GM12875 (cell line): ENCODE results near the gene OMD.

Experiments used
- H3K4me3 ChIP-seq: one replicate; pipeline ENCODE4 v1.5.1; 2011; ENCODE audit warnings: low read depth, low read length, control low read depth
- CTCF ChIP-seq: IDR thresholded peaks from 2 replicates; pipeline ENCODE4 v1.5.1; 2011; ENCODE audit warnings: low read depth, mild to moderate bottlenecking, control low read depth, inconsistent platforms, low read length, moderate library complexity, borderline replicate concordance; ENCODE audit not compliant: insufficient read depth

OMD gene

GRCh38 chr9:92392690-92393089 is 31.6 kb downstream of the OMD start:
- H3K4me3 ChIP-seq = no peak overlapping the region
- TF ChIP-seq CTCF = no peak

GRCh38 chr9:92385953-92386352 is 38.3 kb downstream of the OMD start:
- H3K4me3 ChIP-seq = no peak overlapping the region
- TF ChIP-seq CTCF = no peak

GRCh38 chr9:92385477-92385876 is 38.8 kb downstream of the OMD start:
- TF ChIP-seq CTCF = no peak
- H3K4me3 ChIP-seq = no peak overlapping the region

- H3K4me3 ChIP-seq = no peak overlapping the region
- no peak for TF ChIP-seq CTCF
These were observed 39.3 kb downstream of the OMD start for GRCh38 chr9:92385001-92385400.

GRCh38 chr9:92384375-92384774 is 39.9 kb downstream of the OMD start:
- H3K4me3 ChIP-seq = no peak overlapping the region
- no peak for TF ChIP-seq CTCF

- TF ChIP-seq CTCF = no peak
These were observed 42.5 kb downstream of the OMD start for GRCh38 chr9:92381775-92382174.

GRCh38 chr9:92380603-92381002 is 43.7 kb downstream of the OMD start:
- H3K4me3 ChIP-seq = no peak overlapping the region
- no peak for TF ChIP-seq CTCF

More at GRCh38 chr9:92381775-92382174, 42.5 kb downstream of the OMD start:
- H3K4me3 ChIP-seq = no peak overlapping the region
